Measurements from ENCODE around the gene SULT2B1.
A peak's percentile ranks its signal among the peaks of the same experiment; 100 is the strongest.

The SULT2B1 gene

GRCh38 chr19:48603850-48604249, 51.9 kb downstream of the SULT2B1 start:
- in situ Hi-C loops (cut with HindIII; ENCODE audit: low pct_ligation_motif_present, low sequenced_read_pairs), result no loop called here
- no peak for DNase-seq
- TF ChIP-seq CTCF (IDR thresholded peaks at IDR 0.05; ENCODE audit: low read depth, low read length, missing control alignments), result no peak
- no peaks in the 10 kb centered on the region for H3K27me3 ChIP-seq (replicated peaks)
- H3K27ac ChIP-seq, result no peak overlapping the region
- no peak overlapping the region for H3K4me3 ChIP-seq (ENCODE audit: low read depth, low read length)
- no peaks in the 10 kb centered on the region for H3K36me3 ChIP-seq (replicated peaks)

GRCh38 chr19:48606463-48607358, 54.7 kb downstream of the SULT2B1 start, which contains the start of gene SPACA4:
TSS of gene SPACA4 (plus strand) at chr19:48606742. CDS start at chr19:48606979, 237 bp downstream.
- Histone ChIP-seq H3K27me3 (replicated peaks) (no peaks in the 10 kb centered on the region), H3K27ac (no peak within 1 kb of the TSS), H3K36me3 (replicated peaks) (no peaks in the 10 kb centered on the region), H3K4me3 (ENCODE audit: low read depth, low read length) (no peak within 1 kb of the TSS)
- TF ChIP-seq CTCF (IDR thresholded peaks at IDR 0.05; ENCODE audit: low read depth, low read length, missing control alignments), result no peak
- no peak for DNase-seq
- in situ Hi-C loops (cut with HindIII; ENCODE audit: low pct_ligation_motif_present, low sequenced_read_pairs), result no loop called here

- Histone ChIP-seq H3K27ac (no peak overlapping the region), H3K4me3 (ENCODE audit: low read depth, low read length) (no peak overlapping the region), H3K27me3 (replicated peaks) (no peaks in the 10 kb centered on the region), H3K36me3 (replicated peaks) (no peaks in the 10 kb centered on the region)
- in situ Hi-C loops (cut with HindIII; ENCODE audit: low pct_ligation_motif_present, low sequenced_read_pairs), result no loop called here
- no peak for DNase-seq
- no peak for TF ChIP-seq CTCF (IDR thresholded peaks at IDR 0.05; ENCODE audit: low read depth, low read length, missing control alignments)
Measured at GRCh38 chr19:48607359-48607755, 55.4 kb downstream of the SULT2B1 start.

GRCh38 chr19:48608798-48609263, 56.9 kb downstream of the SULT2B1 start:
- H3K4me3 ChIP-seq (ENCODE audit: low read depth, low read length), result no peak overlapping the region
- H3K36me3 ChIP-seq (replicated peaks), result no peaks in the 10 kb centered on the region
- peak; percentile 72 for TF ChIP-seq CTCF (IDR thresholded peaks at IDR 0.05; ENCODE audit: low read depth, low read length, missing control alignments)
- in situ Hi-C loops (cut with HindIII; ENCODE audit: low pct_ligation_motif_present, low sequenced_read_pairs), result no loop called here
- peak; percentile 33 for DNase-seq
- H3K27ac ChIP-seq, result no peak overlapping the region
- H3K27me3 ChIP-seq (replicated peaks), result no peaks in the 10 kb centered on the region

GRCh38 chr19:48609571-48610108, 57.7 kb downstream of the SULT2B1 start:
- no peak for DNase-seq
- no peaks in the 10 kb centered on the region for H3K27me3 ChIP-seq (replicated peaks)
- H3K4me3 ChIP-seq (ENCODE audit: low read depth, low read length), result no peak overlapping the region
- TF ChIP-seq CTCF (IDR thresholded peaks at IDR 0.05; ENCODE audit: low read depth, low read length, missing control alignments), result no peak
- H3K36me3 ChIP-seq (replicated peaks), result peaks cover under 1% of the 10 kb centered on the region
- no peak overlapping the region for H3K27ac ChIP-seq
- in situ Hi-C loops (cut with HindIII; ENCODE audit: low pct_ligation_motif_present, low sequenced_read_pairs), result no loop called here
